HG02571 (cell line): Measurements from ENCODE around the gene MYL11.
A peak's percentile ranks its signal among the peaks of the same experiment; 100 is the strongest.

ENCODE experiments used
- ATAC-seq: cut with Tn5 transposase; IDR thresholded peaks from one replicate; pipeline ENCODE4 v1.9.1; 2021; ENCODE audit warnings: mild to moderate bottlenecking, moderate library complexity; ENCODE audit not compliant: unreplicated experiment

The MYL11 gene

GRCh38 chr16:30353438-30354129, 21.0 kb upstream of the MYL11 start:
- ATAC-seq, result no peak

- peak; percentile 21 for ATAC-seq
Measured at GRCh38 chr16:30354423-30355143, 20.0 kb upstream of the MYL11 start.

GRCh38 chr16:30355144-30355953, 19.3 kb upstream of the MYL11 start, which contains the start of gene CD2BP2:
CD2BP2 (minus strand) TSS chr16:30355308; CDS start chr16:30354681, 627 bp downstream.
- peak; percentile 65 for ATAC-seq

GRCh38 chr16:30355954-30356308, 18.7 kb upstream of the MYL11 start:
- no peak for ATAC-seq

- no peak for ATAC-seq
Measured at GRCh38 chr16:30356401-30357084, 18.1 kb upstream of the MYL11 start.

GRCh38 chr16:30357085-30357714, 17.4 kb upstream of the MYL11 start:
- no peak for ATAC-seq

GRCh38 chr16:30357715-30358576, 16.7 kb upstream of the MYL11 start:
- ATAC-seq, result no peak

GRCh38 chr16:30358577-30358936, 16.0 kb upstream of the MYL11 start:
- ATAC-seq, result no peak

- ATAC-seq, result no peak
Measured at GRCh38 chr16:30358990-30359870, 15.4 kb upstream of the MYL11 start.

GRCh38 chr16:30359871-30360170, 14.8 kb upstream of the MYL11 start:
- ATAC-seq, result no peak

GRCh38 chr16:30361180-30361579, 13.4 kb upstream of the MYL11 start:
- no peak for ATAC-seq

GRCh38 chr16:30365200-30365599, 9.4 kb upstream of the MYL11 start:
- ATAC-seq, result no peak

- ATAC-seq, result no peak
Measured at GRCh38 chr16:30366511-30366910, 8.1 kb upstream of the MYL11 start.

- ATAC-seq, result no peak
Measured at GRCh38 chr16:30367349-30368009, 7.1 kb upstream of the MYL11 start.

GRCh38 chr16:30368122-30368791, 6.3 kb upstream of the MYL11 start:
- no peak for ATAC-seq

GRCh38 chr16:30368792-30369090, 5.9 kb upstream of the MYL11 start:
- no peak for ATAC-seq

- no peak for ATAC-seq
Measured at GRCh38 chr16:30369091-30369937, 5.3 kb upstream of the MYL11 start.
